Panc1 (cell line): Measurements from ENCODE around the gene SLX9.

Experiments used
- CTCF ChIP-seq: fragments of 450-650 bp; IDR thresholded peaks from 2 replicates; pipeline ENCODE4 v1.5.1; 2017; ENCODE audit warnings: mild to moderate bottlenecking
- REST ChIP-seq, 2 experiments: IDR thresholded peaks; 2 replicates each; pipeline ENCODE4 v1.6.1; 2011 to 2012; ENCODE audit warnings: low read depth in 2 of 2, control low read depth in 1 of 2, low read length in 1 of 2, mild to moderate bottlenecking in 1 of 2, moderate library complexity in 1 of 2; ENCODE audit not compliant: insufficient read depth in 1 of 2
- SIN3A ChIP-seq: IDR thresholded peaks from 2 replicates; pipeline ENCODE4 v1.6.1; 2012; ENCODE audit warnings: low read depth, mild to moderate bottlenecking, low read length, moderate library complexity, borderline replicate concordance; ENCODE audit not compliant: insufficient read depth
- TCF7L2 ChIP-seq: IDR thresholded peaks from 2 replicates; pipeline ENCODE4 v1.6.1; 2011; ENCODE audit warnings: mild to moderate bottlenecking, low read depth, low read length, inconsistent platforms

DNA sequence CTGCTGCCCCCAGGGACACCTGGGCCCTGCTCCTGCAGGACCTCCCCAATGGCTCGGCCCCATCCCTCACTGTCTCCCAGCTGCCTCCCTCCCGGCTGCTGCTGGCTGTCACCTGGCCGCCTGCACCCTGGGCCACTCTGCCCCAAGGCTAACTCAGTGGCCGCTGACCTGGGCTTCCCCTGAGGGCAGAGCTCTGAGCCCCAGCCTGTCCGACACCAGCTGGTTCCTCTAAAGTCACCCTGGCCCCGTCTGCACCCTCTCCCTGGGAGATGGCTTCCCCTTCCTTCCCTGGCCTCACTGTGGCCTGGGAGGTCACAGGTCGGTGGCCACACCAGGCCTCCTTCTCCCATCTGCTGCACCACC, 34.1 kb upstream of the SLX9 start:
- TF ChIP-seq CTCF: no peak
- TF ChIP-seq SIN3A: no peak
- TF ChIP-seq REST (IDR thresholded peaks at IDR 0.05; ENCODE audit: insufficient read depth in 1 of 2, low read depth in 2 of 2, low read length in 1 of 2): no peak
- TF ChIP-seq TCF7L2: no peak
